ENCODE measurements around the gene RNF214. TPM values are rescaled to one million over a fixed set of nuclear protein-coding genes. Genes with fewer than 3 reads are reported as not detected.

The RNF214 gene
- total RNA-seq, 2 donors from 2014 or later = 14.6 to 21.8 TPM

DNA sequence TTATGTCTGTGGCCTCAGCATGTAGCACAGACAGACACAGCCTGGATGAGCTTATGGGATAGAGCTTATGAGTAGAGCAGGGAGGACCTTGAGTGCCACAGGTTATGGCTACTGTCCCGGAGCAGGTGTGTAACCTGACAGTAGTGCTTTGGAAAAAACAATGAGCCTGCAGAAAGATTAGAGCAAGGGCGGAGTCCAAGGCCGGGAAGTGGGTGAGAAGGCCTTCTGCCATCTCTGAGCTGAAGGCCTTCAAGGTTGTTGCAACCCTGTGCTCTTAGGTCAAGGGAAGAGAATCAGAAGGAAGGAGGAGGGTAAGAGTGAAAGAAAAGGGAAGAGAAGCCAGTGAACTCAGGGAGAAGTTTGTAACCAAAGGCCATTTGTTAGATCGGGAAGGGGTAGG is 37.2 kb upstream of the RNF214 start:
- DNase-seq (ENCODE audit: low spot score) = no peak
- no peak overlapping the region for H3K4me3 ChIP-seq
- H3K27ac ChIP-seq = no peak overlapping the region
- H3K27me3 ChIP-seq (replicated peaks; ENCODE audit: insufficient read depth) = no peaks in the 10 kb centered on the region
- TF ChIP-seq, protein P1, sequence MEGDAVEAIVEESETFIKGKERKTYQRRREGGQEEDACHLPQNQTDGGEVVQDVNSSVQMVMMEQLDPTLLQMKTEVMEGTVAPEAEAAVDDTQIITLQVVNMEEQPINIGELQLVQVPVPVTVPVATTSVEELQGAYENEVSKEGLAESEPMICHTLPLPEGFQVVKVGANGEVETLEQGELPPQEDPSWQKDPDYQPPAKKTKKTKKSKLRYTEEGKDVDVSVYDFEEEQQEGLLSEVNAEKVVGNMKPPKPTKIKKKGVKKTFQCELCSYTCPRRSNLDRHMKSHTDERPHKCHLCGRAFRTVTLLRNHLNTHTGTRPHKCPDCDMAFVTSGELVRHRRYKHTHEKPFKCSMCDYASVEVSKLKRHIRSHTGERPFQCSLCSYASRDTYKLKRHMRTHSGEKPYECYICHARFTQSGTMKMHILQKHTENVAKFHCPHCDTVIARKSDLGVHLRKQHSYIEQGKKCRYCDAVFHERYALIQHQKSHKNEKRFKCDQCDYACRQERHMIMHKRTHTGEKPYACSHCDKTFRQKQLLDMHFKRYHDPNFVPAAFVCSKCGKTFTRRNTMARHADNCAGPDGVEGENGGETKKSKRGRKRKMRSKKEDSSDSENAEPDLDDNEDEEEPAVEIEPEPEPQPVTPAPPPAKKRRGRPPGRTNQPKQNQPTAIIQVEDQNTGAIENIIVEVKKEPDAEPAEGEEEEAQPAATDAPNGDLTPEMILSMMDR (IDR thresholded peaks at IDR 0.05) = no peak
- peaks cover 0 to 15% of the 10 kb centered on the region in 2 donors for H3K4me1 ChIP-seq (ENCODE audit: control insufficient read depth in 1 of 2, low read depth in 2 of 2)
- peaks cover 29% of the 10 kb centered on the region for H3K36me3 ChIP-seq
- no peaks in the 10 kb centered on the region for H3K9me3 ChIP-seq
- ATAC-seq (ENCODE audit: insufficient number of reproducible peaks, low FRiP score, low read depth) = no peak

DNA sequence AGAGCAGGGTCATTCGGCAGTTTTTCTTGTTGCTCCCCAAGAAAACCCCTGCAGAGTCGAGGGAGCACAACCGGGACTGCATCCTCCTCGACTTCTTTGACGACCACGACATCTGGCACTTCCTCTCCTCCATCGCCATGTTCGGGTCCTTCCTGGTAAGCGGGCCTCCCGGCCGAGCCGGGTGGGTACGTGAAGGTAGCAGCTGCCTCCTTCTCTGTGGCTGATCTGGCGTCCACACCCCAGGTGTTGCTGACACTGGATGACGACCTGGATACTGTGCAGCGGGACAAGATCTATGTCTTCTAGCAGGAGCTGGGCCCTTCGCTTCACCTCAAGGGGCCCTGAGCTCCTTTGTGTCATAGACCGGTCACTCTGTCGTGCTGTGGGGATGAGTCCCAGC is 36.7 kb upstream of the RNF214 start:
- Histone ChIP-seq H3K27ac (no peak overlapping the region), H3K4me1 (ENCODE audit: control insufficient read depth in 1 of 2, low read depth in 2 of 2) (peaks cover 0 to 15% of the 10 kb centered on the region in 2 donors), H3K36me3 (peaks cover 29% of the 10 kb centered on the region), H3K9me3 (no peaks in the 10 kb centered on the region), H3K4me3 (no peak overlapping the region), H3K27me3 (replicated peaks; ENCODE audit: insufficient read depth) (no peaks in the 10 kb centered on the region)
- TF ChIP-seq, protein P1 (IDR thresholded peaks at IDR 0.05) = no peak
- ATAC-seq (ENCODE audit: insufficient number of reproducible peaks, low FRiP score, low read depth) (no peak), DNase-seq (ENCODE audit: low spot score) (no peak)

DNA sequence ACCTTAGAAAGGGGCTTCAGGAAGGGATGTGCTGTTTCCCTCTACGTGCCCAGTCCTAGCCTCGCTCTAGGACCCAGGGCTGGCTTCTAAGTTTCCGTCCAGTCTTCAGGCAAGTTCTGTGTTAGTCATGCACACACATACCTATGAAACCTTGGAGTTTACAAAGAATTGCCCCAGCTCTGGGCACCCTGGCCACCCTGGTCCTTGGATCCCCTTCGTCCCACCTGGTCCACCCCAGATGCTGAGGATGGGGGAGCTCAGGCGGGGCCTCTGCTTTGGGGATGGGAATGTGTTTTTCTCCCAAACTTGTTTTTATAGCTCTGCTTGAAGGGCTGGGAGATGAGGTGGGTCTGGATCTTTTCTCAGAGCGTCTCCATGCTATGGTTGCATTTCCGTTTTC is 35.5 kb upstream of the RNF214 start:
- H3K36me3 ChIP-seq = peaks cover 36% of the 10 kb centered on the region
- no peak for DNase-seq (ENCODE audit: low spot score)
- H3K27ac ChIP-seq = peak overlapping the region; percentile 94 to 99
- TF ChIP-seq, protein P1 (IDR thresholded peaks at IDR 0.05) = no peak
- H3K4me1 ChIP-seq (ENCODE audit: control insufficient read depth in 1 of 2, low read depth in 2 of 2) = peaks cover 0 to 15% of the 10 kb centered on the region in 2 donors
- no peak overlapping the region for H3K4me3 ChIP-seq
- H3K27me3 ChIP-seq (replicated peaks; ENCODE audit: insufficient read depth) = no peaks in the 10 kb centered on the region
- no peak for ATAC-seq (ENCODE audit: insufficient number of reproducible peaks, low FRiP score, low read depth)
- no peaks in the 10 kb centered on the region for H3K9me3 ChIP-seq

DNA sequence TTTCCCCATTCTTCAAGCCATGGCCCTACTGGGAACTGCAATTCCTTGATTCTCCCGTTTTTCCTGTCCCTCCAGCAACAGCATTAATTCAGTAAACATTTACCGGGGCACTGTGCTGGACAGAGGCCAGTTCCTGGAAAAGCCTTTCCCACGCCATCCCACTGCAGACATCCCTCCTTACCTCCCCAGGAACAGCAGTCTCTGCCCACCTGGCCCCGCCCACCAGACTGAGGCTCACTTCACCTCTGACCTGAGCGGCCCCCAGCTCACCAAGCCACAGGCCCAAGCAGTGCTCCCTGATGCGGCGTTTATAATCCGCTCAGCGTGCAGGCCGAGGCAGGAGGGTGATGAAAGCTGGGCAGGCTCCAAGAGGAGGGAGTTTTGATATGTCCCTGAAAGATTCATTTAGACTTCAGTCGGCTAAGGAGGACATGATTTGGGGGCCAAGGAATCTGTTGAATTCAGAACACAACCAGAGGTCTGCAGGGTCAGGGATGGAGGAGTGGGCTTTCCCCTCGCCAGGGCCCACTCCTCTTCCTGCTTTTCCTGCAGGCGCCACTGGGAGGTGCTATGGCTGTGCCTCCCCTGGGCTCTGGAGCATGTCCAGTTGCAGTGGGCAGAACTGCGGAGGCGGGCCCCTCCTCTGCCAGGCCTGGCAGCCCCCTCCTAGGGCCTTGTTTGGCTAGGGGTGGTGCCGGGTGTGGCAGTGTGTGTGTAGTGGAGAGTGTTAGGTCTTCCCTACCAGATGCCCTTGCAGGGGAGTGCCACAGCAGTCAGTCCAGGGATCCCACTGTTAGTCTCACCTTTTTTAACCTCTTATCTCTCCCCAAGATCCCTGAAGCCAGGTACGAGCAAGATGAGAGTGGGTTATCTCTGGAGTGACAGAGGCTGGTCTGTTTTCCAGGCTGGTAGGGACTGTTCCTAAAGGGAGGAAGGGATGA is 34.7 kb upstream of the RNF214 start:
- peak overlapping the region; percentile 94 to 99 for H3K27ac ChIP-seq
- ATAC-seq (ENCODE audit: insufficient number of reproducible peaks, low FRiP score, low read depth) (peak; percentile 17), DNase-seq (ENCODE audit: low spot score) (no peak)
- TF ChIP-seq, protein P1 (IDR thresholded peaks at IDR 0.05) = peak; percentile 82
- H3K4me1 ChIP-seq (ENCODE audit: control insufficient read depth in 1 of 2, low read depth in 2 of 2) = peaks cover 0 to 15% of the 10 kb centered on the region in 2 donors
- no peaks in the 10 kb centered on the region for H3K9me3 ChIP-seq
- H3K27me3 ChIP-seq (replicated peaks; ENCODE audit: insufficient read depth) = no peaks in the 10 kb centered on the region
- peaks cover 33% of the 10 kb centered on the region for H3K36me3 ChIP-seq
- H3K4me3 ChIP-seq = peak overlapping the region; percentile 81

DNA sequence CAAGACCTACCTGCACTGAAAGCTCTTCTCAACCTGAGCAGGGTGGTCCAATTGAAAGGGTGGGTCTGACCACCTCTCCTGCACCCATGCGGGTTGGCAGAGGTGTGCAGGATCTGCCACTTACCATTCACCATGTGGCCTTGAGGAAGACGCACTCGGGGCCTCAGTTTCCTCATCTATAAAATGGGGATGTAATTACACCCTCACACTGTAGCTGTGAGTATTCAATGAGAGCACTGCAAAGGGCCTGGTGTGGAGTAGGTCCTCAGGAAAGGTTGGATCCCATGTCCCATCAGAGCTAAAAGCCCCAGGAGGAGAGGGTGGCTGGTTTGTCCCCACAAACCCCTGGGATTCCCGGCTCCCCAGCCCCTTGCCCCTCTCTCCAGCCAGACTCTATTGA is 33.9 kb upstream of the RNF214 start:
- Histone ChIP-seq H3K36me3 (peaks cover 33% of the 10 kb centered on the region), H3K4me1 (ENCODE audit: control insufficient read depth in 1 of 2, low read depth in 2 of 2) (peaks cover 0 to 24% of the 10 kb centered on the region in 2 donors)
- no peak for ATAC-seq (ENCODE audit: insufficient number of reproducible peaks, low FRiP score, low read depth)

More for the DNA sequence above, 33.9 kb upstream of the RNF214 start:
- DNase-seq (ENCODE audit: low spot score) = no peak
- TF ChIP-seq, protein P1 (IDR thresholded peaks at IDR 0.05) = no peak
- Histone ChIP-seq H3K9me3 (no peaks in the 10 kb centered on the region), H3K27ac (peak overlapping the region; percentile 94 to 99), H3K4me3 (peak overlapping the region; percentile 81), H3K27me3 (replicated peaks; ENCODE audit: insufficient read depth) (no peaks in the 10 kb centered on the region)
